Panc1 (cell line): ENCODE results near the gene GALNT9. TPM values are rescaled to one million over a fixed set of nuclear protein-coding genes. Genes with fewer than 3 reads are reported as not detected.

ENCODE experiments used
- ATAC-seq: fragments of 200-7000 bp; cut with Tn5 transposase; 2 replicates; pipeline ENCODE4 v1.9.1; 2020; ENCODE audit warnings: mild to moderate bottlenecking, moderate library complexity
- BruUV-seq: library from RNA; stranded (reverse); fragments of 400-500 nt; replicated peaks from 2 replicates; lab custom pipeline; 2021; lab: Mats Ljungman, UMichigan
- CTCF ChIA-PET: fragments of 300-600 bp; sonication (Branson Sonifier 250); formaldehyde crosslinking; loops from one replicate; lab custom pipeline; 2022; ENCODE audit warnings: antibody characterized with exemption; lab: Charles Lee
- POLR2A ChIA-PET: fragments of 300-600 bp; sonication (Branson Sonifier 250); formaldehyde crosslinking; loops from one replicate; lab custom pipeline; 2022; ENCODE audit warnings: antibody characterized with exemption; lab: Charles Lee
- DNase-seq: peaks from one replicate; pipeline ENCODE4 v3.0.0-alpha.2; 2010; ENCODE audit warnings: low read depth, low spot score
- H3K27ac ChIP-seq: 2 replicates; pipeline ENCODE4 v1.5.1; 2011; ENCODE audit warnings: mild to moderate bottlenecking, low read length, inconsistent platforms
- H3K27me3 ChIP-seq: fragments of 200-500 bp; sonication (Bioruptor generic); 2 replicates; pipeline ENCODE4 v1.6.0; 2014; ENCODE audit warnings: low read length, inconsistent platforms; ENCODE audit not compliant: control insufficient read depth, insufficient read depth
- H3K36me3 ChIP-seq: fragments of 200-500 bp; sonication (Bioruptor generic); 2 replicates; pipeline ENCODE4 v1.5.1; 2014; ENCODE audit warnings: inconsistent platforms, mild to moderate bottlenecking, low read length, moderate library complexity; ENCODE audit not compliant: control insufficient read depth, insufficient read depth
- H3K4me1 ChIP-seq: 2 replicates; pipeline ENCODE4 v1.5.1; 2011; ENCODE audit warnings: inconsistent platforms, mild to moderate bottlenecking, low read length, moderate library complexity; ENCODE audit not compliant: control insufficient read depth, insufficient read depth
- H3K4me3 ChIP-seq, 2 experiments: 2 replicates each; pipeline ENCODE4 v1.5.1; 2011 to 2012; ENCODE audit warnings: low read depth in 2 of 2, low read length in 2 of 2, mild to moderate bottlenecking in 2 of 2, inconsistent platforms in 1 of 2, moderate library complexity in 1 of 2
- H3K9me3 ChIP-seq: fragments of 200-500 bp; sonication (Bioruptor generic); 2 replicates; pipeline ENCODE4 v1.5.1; 2014; ENCODE audit warnings: low read depth, mild to moderate bottlenecking, inconsistent platforms, low read length, moderate library complexity; ENCODE audit not compliant: control insufficient read depth, insufficient read depth
- CTCF ChIP-seq: fragments of 450-650 bp; IDR thresholded peaks from 2 replicates; pipeline ENCODE4 v1.5.1; 2017; ENCODE audit warnings: mild to moderate bottlenecking
- POLR2AphosphoS5 ChIP-seq: IDR thresholded peaks from 2 replicates; pipeline ENCODE4 v1.6.1; 2012; ENCODE audit warnings: mild to moderate bottlenecking, low read depth, low read length, moderate library complexity
- REST ChIP-seq, 2 experiments: IDR thresholded peaks; 2 replicates each; pipeline ENCODE4 v1.6.1; 2011 to 2012; ENCODE audit warnings: low read depth in 2 of 2, control low read depth in 1 of 2, low read length in 1 of 2, mild to moderate bottlenecking in 1 of 2, moderate library complexity in 1 of 2; ENCODE audit not compliant: insufficient read depth in 1 of 2
- SIN3A ChIP-seq: IDR thresholded peaks from 2 replicates; pipeline ENCODE4 v1.6.1; 2012; ENCODE audit warnings: low read depth, mild to moderate bottlenecking, low read length, moderate library complexity, borderline replicate concordance; ENCODE audit not compliant: insufficient read depth
- TCF7L2 ChIP-seq: IDR thresholded peaks from 2 replicates; pipeline ENCODE4 v1.6.1; 2011; ENCODE audit warnings: mild to moderate bottlenecking, low read depth, low read length, inconsistent platforms
- in situ Hi-C: cut with HindIII; loops from 2 replicates; pipeline ENCODE4 v1.10.0; 2016; ENCODE audit warnings: low sequenced_read_pairs, low pct_unique_long_range_greater_than_20kb
- intact Hi-C: fragments of 100-400 bp; cut with micrococcal nuclease; formaldehyde crosslinking; loops from one replicate; pipeline ENCODE4 v1.10.0; 2022; ENCODE audit not compliant: unreplicated experiment
- total RNA-seq: library from RNA; stranded (reverse); gene quantifications from one replicate; pipeline ENCODE4 v1.2.1, GENCODE V29; 2021; ENCODE audit not compliant: unreplicated experiment

GALNT9 gene
- total RNA-seq, 1 experiment from 2014 or later, result 0.33 TPM

- ATAC-seq (no peak), DNase-seq (no peak)
- no peaks in the 10 kb centered on the region for H3K36me3 ChIP-seq
- H3K4me1 ChIP-seq, result peaks cover 13% of the 10 kb centered on the region
- no peak overlapping the region for H3K27ac ChIP-seq
- in situ Hi-C loops (no loop called here), intact Hi-C loops (no loop called here)
- ChIA-PET CTCF (no interaction called here), POLR2A (no interaction called here)
- no peak for TF ChIP-seq TCF7L2
- no peak for TF ChIP-seq REST (IDR thresholded peaks at IDR 0.05; ENCODE audit: insufficient read depth in 1 of 2, low read depth in 2 of 2, low read length in 1 of 2)
- TF ChIP-seq POLR2AphosphoS5, result no peak
- no peak for TF ChIP-seq SIN3A
- TF ChIP-seq CTCF, result no peak
- BruUV-seq, result no TSS peak
- no peaks in the 10 kb centered on the region for H3K9me3 ChIP-seq
- H3K4me3 ChIP-seq, result no peak overlapping the region
- no peaks in the 10 kb centered on the region for H3K27me3 ChIP-seq
Measured at GRCh38 chr12:132165584-132165983, 163.8 kb downstream of the GALNT9 start.

- Histone ChIP-seq H3K36me3 (no peaks in the 10 kb centered on the region), H3K27me3 (no peaks in the 10 kb centered on the region), H3K4me1 (peaks cover 5% of the 10 kb centered on the region; the same call in 1 of the 2 replicates), H3K27ac (no peak overlapping the region), H3K9me3 (no peaks in the 10 kb centered on the region), H3K4me3 (no peak overlapping the region)
- ATAC-seq (no peak), DNase-seq (no peak)
- BruUV-seq, result no TSS peak
- TF ChIP-seq REST (IDR thresholded peaks at IDR 0.05; ENCODE audit: insufficient read depth in 1 of 2, low read depth in 2 of 2, low read length in 1 of 2) (no peak), POLR2AphosphoS5 (no peak), CTCF (no peak), SIN3A (no peak), TCF7L2 (no peak)
- in situ Hi-C loops (no loop called here), intact Hi-C loops (no loop called here)
- ChIA-PET POLR2A (no interaction called here), CTCF (no interaction called here)
Measured at GRCh38 chr12:132164426-132164825, 165.0 kb downstream of the GALNT9 start.
